Motor neuron (in vitro differentiated cells): Measurements from ENCODE around the gene RANBP1. TPM values are rescaled to one million over a fixed set of nuclear protein-coding genes. Genes with fewer than 3 reads are reported as not detected.
A peak's percentile ranks its signal among the peaks of the same experiment; 100 is the strongest.

Experiments
- ATAC-seq, 8 experiments: fragments of 200-7000 bp; cut with Tn5 transposase; replicated peaks in 6 of 8; 2 replicates each; pipeline ENCODE4 v1.8.0; 2021; ENCODE audit warnings: mild to moderate bottlenecking in 8 of 8, moderate library complexity in 8 of 8
- H3K27ac ChIP-seq, 2 donors: fragments of 250-450 bp; sonication (Bioruptor Pico); 2 replicates each; pipeline ENCODE4 v1.9.0; 2021; ENCODE audit warnings: antibody characterized with exemption in 2 of 2, mild to moderate bottlenecking in 2 of 2, moderate library complexity in 1 of 2
- H3K4me1 ChIP-seq, 2 donors: fragments of 250-450 bp; sonication (Bioruptor Pico); replicated peaks in 1 of 2; 2 replicates each; pipeline ENCODE4 v1.6.1; 2021; ENCODE audit warnings: antibody characterized with exemption in 2 of 2, mild to moderate bottlenecking in 2 of 2, moderate library complexity in 1 of 2
- H3K4me3 ChIP-seq, 5 donors: fragments of 250-450 bp; sonication (Bioruptor Pico); 2 replicates each; pipeline ENCODE4 v1.9.0; 2021; ENCODE audit warnings: antibody characterized with exemption in 5 of 5, mild to moderate bottlenecking in 5 of 5, moderate library complexity in 4 of 5
- WGBS, 10 experiments: fragments of 450-650 bp; shearing (Covaris generic); methylation state at CpG; one replicate each; pipeline ENCODE4 v1.0.0; 2022; 5-methylcytosine and 5-hydroxymethylcytosine counted together
- in situ Hi-C, 9 experiments: fragments of 400-800 bp; cut with MboI; loops; one replicate each; pipeline ENCODE4 v1.15.0; 2021; ENCODE audit warnings: low sequenced_read_pairs in 9 of 9, low pct_unique_long_range_greater_than_20kb in 2 of 9; ENCODE audit not compliant: unreplicated experiment in 9 of 9
- total RNA-seq, 8 experiments: library from RNA; unstranded; fragments of 300-600 nt; gene quantifications; 2 replicates each; pipeline versions ENCODE4 v1.2.3 to v1.2.4, GENCODE V29; 2022

RANBP1 gene
- total RNA-seq, 8 experiments from 2014 or later: 105 to 282 (median 143) TPM

DNA sequence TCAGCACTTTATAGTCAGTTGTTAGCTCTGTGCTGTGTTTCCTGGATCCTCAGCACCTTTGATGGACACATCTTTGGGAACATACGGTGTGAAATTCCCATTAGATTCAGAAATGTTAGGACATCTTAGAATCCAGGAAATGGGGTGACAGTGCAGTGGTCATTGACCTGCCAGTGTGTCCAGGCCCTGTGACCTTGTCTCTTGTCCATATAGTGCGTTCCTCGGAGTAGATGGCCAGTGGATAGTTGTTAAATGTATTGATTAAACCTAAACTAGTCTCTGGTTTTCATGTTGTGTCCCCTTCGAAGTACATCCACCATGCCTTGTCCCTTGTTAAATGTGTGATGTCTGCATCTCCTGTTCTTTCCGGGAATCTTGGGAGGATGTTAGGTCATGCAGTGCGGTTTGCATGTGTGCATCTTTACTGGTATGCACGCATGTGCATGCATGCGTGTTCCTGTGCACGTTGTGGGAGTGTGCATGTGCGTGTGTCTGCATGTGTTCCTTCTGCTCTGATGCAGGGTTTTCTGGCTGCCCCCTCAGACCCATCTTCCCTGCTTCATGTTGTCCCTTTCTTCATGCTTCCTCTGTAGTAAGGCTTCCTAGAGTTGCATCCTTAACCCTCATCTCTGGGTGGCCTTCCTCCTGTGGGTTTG is 31.9 kb upstream of the RANBP1 start:
- 20 to 100% (median 78%) methylated on average over 1 to 2 of the region's 10 CpGs; no CpG with 5 or more reads in 4 of the 10 experiments for WGBS, 10 experiments
- H3K4me1 ChIP-seq: peaks cover 42 to 44% of the 10 kb centered on the region in 2 donors
- peak overlapping the region; percentile 4 to 61 for H3K27ac ChIP-seq
- ATAC-seq: no peak
- H3K4me3 ChIP-seq: no peak overlapping the region
- in situ Hi-C loops: no loop called here

DNA sequence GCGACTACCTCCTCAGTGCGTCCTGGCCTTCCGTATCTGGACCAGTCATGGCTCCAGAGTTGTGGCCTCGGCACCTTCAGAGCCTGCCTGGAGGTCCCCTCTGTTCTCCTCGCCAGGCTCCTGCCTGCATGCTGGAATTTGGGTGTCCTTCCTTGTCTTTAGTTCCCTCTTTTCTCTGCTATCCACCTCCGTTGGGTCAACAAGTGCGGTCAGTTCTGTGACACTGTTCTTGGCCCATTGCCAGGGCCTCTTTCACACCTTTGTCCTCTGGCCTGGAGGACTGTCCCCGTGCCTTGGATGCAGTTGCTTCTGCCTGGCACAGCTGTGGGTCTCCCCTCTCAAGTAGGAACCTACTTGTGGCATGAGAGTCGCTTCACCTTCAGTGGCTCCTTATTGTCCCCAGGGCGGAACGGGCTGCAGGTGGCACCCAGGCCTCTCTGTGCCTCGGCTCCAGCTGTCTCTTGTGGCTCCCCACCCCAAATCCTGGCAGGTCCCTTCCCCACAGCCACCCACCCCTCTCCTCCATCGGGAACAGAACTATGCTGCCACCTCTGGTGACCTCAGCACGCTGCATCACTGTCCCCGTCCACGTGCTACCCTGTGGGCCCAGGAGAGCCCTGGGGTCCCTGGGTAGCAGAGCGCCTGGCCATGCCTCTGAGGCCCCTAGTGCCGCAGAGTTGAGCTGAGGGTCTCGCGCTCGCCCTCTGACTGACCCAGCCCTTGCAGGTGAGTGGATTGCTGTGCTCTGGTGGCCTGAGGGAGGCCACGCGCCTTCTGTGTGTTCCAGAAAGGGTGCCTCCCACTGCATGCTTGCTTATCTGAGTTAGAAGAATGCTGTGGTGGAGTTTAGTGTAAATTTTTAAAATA is 31.1 kb upstream of the RANBP1 start:
- peak in 5 of 8 experiments; percentile 1 to 19 (median 2) for ATAC-seq
- H3K4me1 ChIP-seq: peaks cover 37 to 40% of the 10 kb centered on the region in 2 donors
- WGBS, 10 experiments: 78 to 100% (median 80%) methylated on average over 1 to 10 of the region's 23 CpGs; no CpG with 5 or more reads in 3 of the 10 experiments
- H3K27ac ChIP-seq: peak overlapping the region; percentile 4 to 61
- in situ Hi-C loops: no loop called here
- H3K4me3 ChIP-seq: no peak overlapping the region

DNA sequence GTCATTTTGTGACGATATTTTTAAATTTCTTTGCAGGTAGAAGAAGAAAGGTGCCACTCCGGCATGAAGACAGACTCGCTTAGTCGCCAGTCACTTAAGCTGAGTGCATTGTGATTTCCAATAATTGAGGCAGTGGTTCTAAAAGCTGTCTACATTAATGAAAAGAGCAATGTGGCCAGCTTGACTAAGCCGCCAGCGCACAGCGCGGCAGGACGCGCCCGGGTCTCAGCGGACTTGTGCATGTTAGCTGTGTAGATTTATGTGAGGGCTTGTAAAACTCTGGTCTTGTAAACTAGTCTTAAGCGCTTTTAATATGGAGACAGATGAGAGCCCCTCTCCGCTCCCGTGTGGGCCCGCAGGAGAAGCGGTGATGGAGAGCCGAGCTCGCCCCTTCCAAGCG is 30.3 kb upstream of the RANBP1 start:
- in situ Hi-C loops: no loop called here
- Histone ChIP-seq H3K4me1 (peaks cover 37 to 40% of the 10 kb centered on the region in 2 donors), H3K4me3 (no peak overlapping the region), H3K27ac (peak overlapping the region in 1 of 2 donors; percentile 61)
- WGBS, 10 experiments: 80 to 98% (median 96%) methylated on average over 1 to 16 of the region's 20 CpGs; no CpG with 5 or more reads in 2 of the 10 experiments
- ATAC-seq: no peak

DNA sequence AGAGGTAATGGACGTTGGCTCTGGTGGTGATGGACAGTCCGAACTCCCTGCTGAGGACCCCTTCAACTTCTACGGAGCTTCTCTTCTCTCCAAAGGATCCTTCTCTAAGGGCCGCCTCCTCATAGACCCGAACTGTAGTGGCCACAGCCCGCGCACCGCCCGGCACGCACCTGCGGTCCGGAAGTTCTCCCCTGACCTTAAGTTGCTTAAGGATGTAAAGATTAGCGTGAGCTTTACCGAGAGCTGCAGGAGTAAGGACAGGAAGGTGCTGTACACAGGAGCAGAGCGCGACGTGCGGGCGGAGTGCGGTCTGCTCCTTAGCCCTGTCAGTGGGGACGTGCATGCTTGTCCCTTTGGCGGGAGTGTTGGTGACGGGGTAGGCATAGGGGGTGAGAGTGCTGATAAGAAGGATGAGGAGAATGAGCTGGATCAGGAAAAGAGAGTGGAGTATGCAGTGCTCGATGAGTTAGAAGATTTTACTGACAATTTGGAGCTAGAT is 29.8 kb upstream of the RANBP1 start:
- in situ Hi-C loops: no loop called here
- 80 to 100% (median 100%) methylated on average over 1 to 11 of the region's 24 CpGs; no CpG with 5 or more reads in 2 of the 10 experiments for WGBS, 10 experiments

DNA sequence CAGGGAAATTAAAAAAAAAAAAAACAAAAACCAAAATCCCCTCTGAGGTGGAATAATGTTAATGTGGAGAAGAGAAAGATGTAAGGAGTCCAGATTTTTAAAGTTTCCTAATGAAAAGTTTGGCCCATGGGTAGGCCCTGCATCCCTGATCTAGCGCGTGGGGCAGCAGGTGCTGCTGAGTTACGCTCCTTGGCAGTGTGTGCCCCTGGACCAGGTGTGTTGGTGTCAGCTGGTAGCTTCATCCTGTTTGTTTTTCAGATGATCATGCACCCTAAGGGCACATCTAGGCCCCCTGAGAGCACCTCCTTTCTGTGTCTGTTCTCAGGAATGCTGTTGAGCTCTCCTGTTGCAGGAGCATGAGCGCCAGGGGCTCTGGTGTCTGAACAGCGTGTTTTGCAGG is 29.1 kb upstream of the RANBP1 start:
- Histone ChIP-seq H3K27ac (peak overlapping the region in 1 of 2 donors; percentile 39), H3K4me1 (peaks cover 32 to 34% of the 10 kb centered on the region in 2 donors), H3K4me3 (no peak overlapping the region)
- WGBS, 10 experiments: 60 to 100% (median 96%) methylated on average over 1 to 5 of the region's 5 CpGs; no CpG with 5 or more reads in 3 of the 10 experiments
- ATAC-seq: no peak
- in situ Hi-C loops: no loop called here

More for the DNA sequence above, 29.8 kb upstream of the RANBP1 start:
- ATAC-seq: no peak
- peaks cover 37 to 40% of the 10 kb centered on the region in 2 donors for H3K4me1 ChIP-seq
- peak overlapping the region in 1 of 2 donors; percentile 61 for H3K27ac ChIP-seq
- no peak overlapping the region for H3K4me3 ChIP-seq

DNA sequence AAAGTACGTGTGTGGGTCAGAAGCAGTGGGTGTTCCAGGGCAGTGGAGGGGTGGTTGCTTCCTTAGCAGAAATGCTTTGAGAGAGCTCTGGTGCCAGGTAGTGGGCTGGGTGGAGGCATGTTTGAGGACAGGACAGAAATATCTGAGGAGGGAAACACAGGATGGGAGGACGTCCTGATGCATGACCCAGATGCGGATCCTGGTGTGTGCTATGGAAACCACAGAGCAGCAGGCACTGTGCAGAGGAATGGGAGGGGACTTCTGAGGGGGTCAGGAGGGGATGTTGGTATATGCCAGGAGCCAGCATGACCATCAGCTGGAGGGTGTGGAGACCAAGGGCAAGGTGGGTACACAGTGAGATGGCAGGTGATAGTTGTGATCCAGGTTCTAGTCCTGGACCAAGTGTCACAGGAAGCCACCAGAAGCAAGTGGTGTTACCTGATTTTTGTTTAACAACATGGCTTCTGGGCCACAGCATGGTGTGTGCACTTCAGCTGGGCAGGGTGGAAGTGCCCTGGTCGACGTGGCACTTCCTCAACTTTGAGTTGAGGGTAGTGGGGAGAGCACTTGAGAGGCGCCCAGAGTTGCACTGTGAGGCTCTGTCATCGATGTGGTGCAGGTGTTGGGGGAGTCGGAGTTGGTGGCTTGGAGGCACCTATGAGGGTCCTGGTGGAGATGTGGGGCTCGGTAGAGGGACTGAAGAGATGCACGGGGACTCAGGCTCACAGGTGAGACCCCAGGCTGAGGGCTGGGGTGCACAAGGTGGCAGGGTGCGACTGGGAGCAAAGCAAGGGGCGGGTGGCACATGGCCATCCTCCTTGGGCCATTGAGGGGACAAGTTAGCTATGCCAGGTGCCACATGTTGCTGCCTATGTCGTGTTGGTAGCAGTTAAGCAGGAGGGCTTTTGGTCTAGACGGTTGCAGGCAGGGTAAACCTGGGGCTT is 28.3 kb upstream of the RANBP1 start:
- H3K4me3 ChIP-seq: no peak overlapping the region
- peaks cover 24 to 26% of the 10 kb centered on the region in 2 donors for H3K4me1 ChIP-seq
- ATAC-seq: no peak
- in situ Hi-C loops: no loop called here
- 90 to 100% (median 100%) methylated on average over 1 to 3 of the region's 14 CpGs; no CpG with 5 or more reads in 4 of the 10 experiments for WGBS, 10 experiments
- peak overlapping the region in 1 of 2 donors; percentile 39 for H3K27ac ChIP-seq

DNA sequence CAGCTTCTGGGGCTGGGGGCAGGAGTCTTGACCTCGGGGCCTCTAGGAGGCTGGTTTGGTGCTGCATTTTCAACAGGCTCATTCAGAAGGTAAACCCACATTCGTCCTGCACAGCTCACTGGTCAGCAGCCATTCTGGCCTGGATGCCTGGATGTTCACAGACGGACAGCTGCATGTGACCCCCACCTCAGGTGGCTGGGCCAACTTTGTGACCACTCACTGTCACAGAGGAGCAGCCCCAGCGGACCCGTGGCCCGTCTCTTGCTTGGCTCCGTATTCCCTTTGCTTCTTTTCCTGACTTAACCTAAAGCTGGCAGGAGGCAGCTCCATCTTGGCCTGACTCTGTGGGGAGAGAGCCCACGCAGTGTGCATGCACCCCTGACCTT is 27.6 kb upstream of the RANBP1 start:
- ATAC-seq: no peak
- Histone ChIP-seq H3K27ac (no peak overlapping the region), H3K4me3 (no peak overlapping the region), H3K4me1 (peaks cover 17 to 19% of the 10 kb centered on the region in 2 donors)
- in situ Hi-C loops: no loop called here
- 96 to 100% (median 100%) methylated on average over 1 to 4 of the region's 8 CpGs; no CpG with 5 or more reads in 5 of the 10 experiments for WGBS, 10 experiments

DNA sequence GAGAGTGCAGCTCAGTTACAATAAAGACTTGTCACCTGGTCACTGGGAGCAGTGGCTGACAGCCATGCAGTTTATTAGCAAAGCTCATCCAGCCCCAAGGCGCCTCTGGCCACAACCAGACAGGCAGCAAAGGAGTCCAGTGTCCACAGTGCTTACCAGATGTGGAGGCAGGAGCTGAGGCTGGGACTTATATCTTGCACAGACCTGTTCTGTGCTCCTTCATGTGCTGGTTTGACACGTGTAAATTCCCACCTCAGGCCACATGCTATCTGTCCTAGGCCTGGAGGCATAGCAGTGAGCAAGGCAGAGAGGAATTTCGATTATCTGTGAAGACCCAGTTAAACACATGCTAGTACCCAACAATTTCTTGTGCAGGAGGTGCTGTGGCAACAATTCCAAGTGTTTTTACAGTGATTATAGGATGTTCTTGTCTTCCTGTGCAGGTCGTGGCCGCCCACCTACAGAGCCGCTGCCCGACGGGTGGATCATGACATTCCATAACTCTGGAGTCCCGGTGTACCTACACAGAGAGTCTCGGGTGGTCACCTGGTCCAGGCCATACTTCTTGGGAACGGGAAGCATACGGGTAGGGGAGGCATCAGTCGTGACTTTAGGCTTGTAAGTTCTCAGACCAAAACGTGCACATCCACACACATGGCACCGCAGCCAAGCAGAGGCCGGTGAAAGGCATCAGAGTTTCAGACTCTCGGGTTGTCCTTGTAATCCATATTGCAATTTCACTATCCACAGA is 26.5 kb upstream of the RANBP1 start:
- in situ Hi-C loops: no loop called here
- no peak overlapping the region for H3K4me3 ChIP-seq
- ATAC-seq: no peak
- H3K27ac ChIP-seq: no peak overlapping the region
- WGBS, 10 experiments: 40 to 100% (median 91%) methylated on average over 1 to 11 of the region's 17 CpGs; no CpG with 5 or more reads in 3 of the 10 experiments
- H3K4me1 ChIP-seq: peaks cover 8% of the 10 kb centered on the region in 2 donors

DNA sequence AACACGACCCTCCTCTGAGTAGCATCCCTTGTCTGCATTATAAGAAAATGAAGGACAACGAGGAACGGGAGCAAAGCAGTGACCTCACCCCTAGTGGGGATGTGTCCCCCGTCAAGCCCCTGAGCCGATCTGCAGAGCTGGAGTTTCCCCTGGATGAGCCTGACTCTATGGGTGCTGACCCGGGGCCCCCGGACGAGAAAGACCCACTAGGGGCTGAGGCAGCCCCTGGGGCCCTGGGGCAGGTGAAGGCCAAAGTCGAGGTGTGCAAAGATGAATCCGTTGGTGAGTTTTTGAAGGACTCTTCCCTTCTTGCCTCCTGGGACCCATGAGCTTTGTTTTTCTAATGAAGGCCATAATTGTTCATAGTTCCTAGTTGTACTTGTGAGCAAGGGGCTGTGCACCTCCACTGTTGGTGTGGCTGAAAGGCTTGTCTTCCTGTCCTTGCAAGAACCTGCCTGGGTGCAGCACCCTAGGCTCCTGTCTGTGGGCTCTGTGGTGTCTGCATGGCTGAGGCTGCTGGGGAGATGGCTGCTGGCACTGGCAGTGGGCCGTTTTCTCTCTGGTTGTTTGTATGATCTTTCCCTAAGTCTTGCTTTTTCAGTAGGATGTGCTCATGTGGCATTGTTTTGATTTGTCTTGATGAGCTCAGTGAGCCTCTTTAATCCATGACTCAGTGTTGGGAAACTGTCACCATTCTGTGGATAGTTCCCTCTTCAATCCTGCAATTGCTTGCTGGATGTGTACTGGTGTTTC is 25.8 kb upstream of the RANBP1 start:
- ATAC-seq: peak in 1 of 8 experiments; percentile 51
- in situ Hi-C loops: no loop called here
- no peak overlapping the region for H3K27ac ChIP-seq

DNA sequence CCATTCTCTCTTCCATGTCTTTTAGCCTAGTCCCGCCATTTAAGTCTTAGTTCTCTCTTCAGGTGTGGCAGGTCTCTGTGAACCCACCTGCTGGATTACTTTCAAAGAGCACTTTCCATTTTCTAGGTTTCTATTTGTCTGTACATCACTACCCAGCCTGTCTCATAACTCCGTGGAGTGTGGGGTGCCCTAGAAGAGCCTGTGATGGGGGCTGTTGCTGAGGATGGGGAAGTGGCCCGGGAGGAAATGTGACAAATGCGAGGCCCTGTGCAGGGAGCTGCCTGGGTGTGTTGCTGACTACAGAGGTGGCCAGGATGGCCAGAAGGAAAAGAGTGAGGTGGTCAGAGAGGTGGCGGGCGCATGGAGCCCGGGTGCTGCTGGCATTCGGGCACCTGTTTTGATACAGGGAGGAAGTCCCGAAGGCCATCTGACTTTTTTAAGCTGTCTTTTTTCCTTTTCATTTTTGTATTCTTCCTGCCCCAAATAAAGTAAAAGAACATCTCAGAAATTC is 25.1 kb upstream of the RANBP1 start:
- ATAC-seq: no peak
- H3K4me3 ChIP-seq: no peak overlapping the region
- WGBS, 10 experiments: 80 to 100% (median 100%) methylated on average over 1 to 6 of the region's 9 CpGs; no CpG with 5 or more reads in 1 of the 10 experiments
- in situ Hi-C loops: no loop called here
- no peaks in the 10 kb centered on the region for H3K4me1 ChIP-seq
- no peak overlapping the region for H3K27ac ChIP-seq

More for the DNA sequence above, 25.8 kb upstream of the RANBP1 start:
- 75 to 100% (median 95%) methylated on average over 2 to 7 of the region's 11 CpGs; no CpG with 5 or more reads in 4 of the 10 experiments for WGBS, 10 experiments
- no peak overlapping the region for H3K4me3 ChIP-seq
- H3K4me1 ChIP-seq: peaks cover under 1% of the 10 kb centered on the region in 2 donors
